Left lobe of liver (tissue), 2 donors: ENCODE results near the gene RNF121. TPM values are rescaled to one million over a fixed set of nuclear protein-coding genes. Genes with fewer than 3 reads are reported as not detected.

Experiments used
- ATAC-seq: fragments of 200-7000 bp; cut with Tn5 transposase; one replicate; pipeline ENCODE4 v1.9.1; 2020; ENCODE audit warnings: mild to moderate bottlenecking, moderate library complexity
- DNase-seq: peaks from one replicate; pipeline ENCODE4 v3.0.0-alpha.2; 2020; ENCODE audit warnings: low spot score
- total RNA-seq: library from RNA; stranded (reverse); gene quantifications from one replicate; pipeline ENCODE4 v1.2.1, GENCODE V29; 2021
- donor health status: DM: no; HTN: no; CAD: no; lungs with moderate emphysema.
- donor health status: DM: no; HTN: yes; CAD: no.

RNF121 gene
- total RNA-seq, 1 donor from 2014 or later, result 18.5 TPM

- no peak for ATAC-seq
- no peak for DNase-seq
These were observed 4.5 kb downstream of the RNF121 start for GRCh38 chr11:71933141-71933933.

GRCh38 chr11:71934213-71934612 lies 5.4 kb downstream of the RNF121 start:
- DNase-seq (no peak), ATAC-seq (no peak)

GRCh38 chr11:71935338-71935925 lies 6.6 kb downstream of the RNF121 start:
- DNase-seq, result no peak

GRCh38 chr11:71936825-71937224 lies 8.0 kb downstream of the RNF121 start:
- ATAC-seq (no peak), DNase-seq (no peak)

More at GRCh38 chr11:71935338-71935925, 6.6 kb downstream of the RNF121 start:
- ATAC-seq, result peak; percentile 51

GRCh38 chr11:71937826-71938225 lies 9.0 kb downstream of the RNF121 start:
- peak; percentile 66 for DNase-seq
- ATAC-seq, result peak; percentile 91

GRCh38 chr11:71940561-71941219 lies 11.8 kb downstream of the RNF121 start:
- no peak for DNase-seq
- no peak for ATAC-seq

GRCh38 chr11:71946144-71946571 lies 17.3 kb downstream of the RNF121 start:
- no peak for DNase-seq
- ATAC-seq, result no peak

- ATAC-seq (peak; percentile 73), DNase-seq (peak; percentile 67)
These were observed 18.7 kb downstream of the RNF121 start for GRCh38 chr11:71947498-71947897.

- ATAC-seq (peak; percentile 88), DNase-seq (peak; percentile 83)
These were observed 19.6 kb downstream of the RNF121 start for GRCh38 chr11:71948314-71949027.

- peak; percentile 20 for ATAC-seq
- DNase-seq, result no peak
These were observed 20.2 kb downstream of the RNF121 start for GRCh38 chr11:71949034-71949433.

GRCh38 chr11:71951741-71952310 lies 23.0 kb downstream of the RNF121 start:
- DNase-seq (no peak), ATAC-seq (no peak)

GRCh38 chr11:71955898-71956456 lies 27.1 kb downstream of the RNF121 start:
- DNase-seq (no peak), ATAC-seq (no peak)

- ATAC-seq, result no peak
- no peak for DNase-seq
These were observed 33.7 kb downstream of the RNF121 start for GRCh38 chr11:71962428-71963038.

GRCh38 chr11:71963468-71963867 lies 34.6 kb downstream of the RNF121 start:
- no peak for ATAC-seq
- DNase-seq, result no peak

GRCh38 chr11:71964641-71965040 lies 35.8 kb downstream of the RNF121 start:
- DNase-seq (no peak), ATAC-seq (no peak)

- DNase-seq (no peak), ATAC-seq (no peak)
These were observed 42.8 kb downstream of the RNF121 start for GRCh38 chr11:71971680-71972079.

GRCh38 chr11:71976551-71976950 lies 47.7 kb downstream of the RNF121 start:
- no peak for DNase-seq
- no peak for ATAC-seq

GRCh38 chr11:71977090-71977489 lies 48.2 kb downstream of the RNF121 start:
- DNase-seq (no peak), ATAC-seq (no peak)

- ATAC-seq (peak; percentile 91), DNase-seq (peak; percentile 52)
These were observed 49.0 kb downstream of the RNF121 start for GRCh38 chr11:71977743-71978418.

- no peak for ATAC-seq
- no peak for DNase-seq
These were observed 50.2 kb downstream of the RNF121 start for GRCh38 chr11:71979094-71979493.
